GM23338 (cell line): ENCODE results near the gene STXBP3.

Experiments
- CREB1 ChIP-seq: fragments of 250-450 bp; sonication (Bioruptor Pico); IDR thresholded peaks from 2 replicates; pipeline ENCODE4 v1.5.0; 2020; ENCODE audit warnings: low read depth, mild to moderate bottlenecking, moderate library complexity
- CTCF ChIP-seq, 2 experiments: fragments of 200-600 bp in 1 of 2; sonication (generic) in 1 of 2; conservative IDR thresholded peaks; 2 replicates each; pipeline versions ENCODE4 v1.5.1 to v1.6.1; 2016 to 2017; ENCODE audit warnings: antibody characterized with exemption in 2 of 2, low read depth in 2 of 2, mild to moderate bottlenecking in 2 of 2, moderate library complexity in 1 of 2
- ETS1 ChIP-seq: IDR thresholded peaks from 2 replicates; pipeline ENCODE4 v1.6.1; 2016; ENCODE audit warnings: antibody characterized with exemption
- EZH2 ChIP-seq: fragments of 200-600 bp; sonication (generic); IDR thresholded peaks from one replicate; pipeline ENCODE4 v1.8.0; 2017; ENCODE audit warnings: antibody characterized with exemption, mild to moderate bottlenecking, low read depth; ENCODE audit not compliant: unreplicated experiment
- EZH2phosphoT487 ChIP-seq: fragments of 200-600 bp; sonication (generic); IDR thresholded peaks from one replicate; pipeline ENCODE4 v1.8.1; 2018; ENCODE audit warnings: antibody characterized with exemption; ENCODE audit not compliant: unreplicated experiment
- JUNB ChIP-seq: IDR thresholded peaks from one replicate; pipeline ENCODE4 v1.6.1; 2016; ENCODE audit warnings: antibody characterized with exemption; ENCODE audit not compliant: unreplicated experiment
- NANOG ChIP-seq: IDR thresholded peaks from 2 replicates; pipeline ENCODE4 v1.6.1; 2016; ENCODE audit warnings: antibody characterized with exemption, borderline replicate concordance
- POLR2AphosphoS5 ChIP-seq: IDR thresholded peaks from 2 replicates; pipeline ENCODE4 v1.6.1; 2016; ENCODE audit warnings: antibody characterized with exemption, low read depth
- REST ChIP-seq: IDR thresholded peaks from one replicate; pipeline ENCODE4 v1.6.1; 2018; ENCODE audit warnings: antibody characterized with exemption; ENCODE audit not compliant: unreplicated experiment
- STAT1 ChIP-seq: IDR thresholded peaks from one replicate; pipeline ENCODE4 v1.6.1; 2016; ENCODE audit warnings: antibody characterized with exemption; ENCODE audit not compliant: unreplicated experiment
- ZNF114 ChIP-seq: fragments of 250-450 bp; sonication (Bioruptor Pico); IDR thresholded peaks from 2 replicates; pipeline ENCODE4 v1.5.0; 2020; ENCODE audit warnings: mild to moderate bottlenecking, moderate library complexity
- ZNF331 ChIP-seq: fragments of 250-450 bp; sonication (Bioruptor Pico); IDR thresholded peaks from 2 replicates; pipeline ENCODE4 v1.5.0; 2020; ENCODE audit warnings: low read depth, mild to moderate bottlenecking, moderate library complexity
- ZNF462 ChIP-seq: fragments of 250-450 bp; sonication (Bioruptor Pico); IDR thresholded peaks from 2 replicates; pipeline ENCODE4 v1.5.0; 2020; ENCODE audit warnings: mild to moderate bottlenecking, moderate library complexity

- TF ChIP-seq CTCF (conservative IDR thresholded peaks at IDR 0.05; ENCODE audit: low read depth in 2 of 2) = no peak
- TF ChIP-seq EZH2 = no peak
- TF ChIP-seq EZH2phosphoT487 = no peak
- TF ChIP-seq POLR2AphosphoS5 = no peak
- no peak for TF ChIP-seq ZNF331 (CRISPR knock-in tag)
- TF ChIP-seq ZNF462 = no peak
- TF ChIP-seq JUNB = no peak
- no peak for TF ChIP-seq REST
- no peak for TF ChIP-seq ZNF114 (CRISPR knock-in tag)
- TF ChIP-seq NANOG = no peak
- no peak for TF ChIP-seq CREB1 (CRISPR knock-in tag)
- TF ChIP-seq ETS1 = no peak
- no peak for TF ChIP-seq STAT1
Observed at GRCh38 chr1:108777839-108778238, 31.4 kb downstream of the STXBP3 start.
